ENCODE results near the gene WDR7.

DNA sequence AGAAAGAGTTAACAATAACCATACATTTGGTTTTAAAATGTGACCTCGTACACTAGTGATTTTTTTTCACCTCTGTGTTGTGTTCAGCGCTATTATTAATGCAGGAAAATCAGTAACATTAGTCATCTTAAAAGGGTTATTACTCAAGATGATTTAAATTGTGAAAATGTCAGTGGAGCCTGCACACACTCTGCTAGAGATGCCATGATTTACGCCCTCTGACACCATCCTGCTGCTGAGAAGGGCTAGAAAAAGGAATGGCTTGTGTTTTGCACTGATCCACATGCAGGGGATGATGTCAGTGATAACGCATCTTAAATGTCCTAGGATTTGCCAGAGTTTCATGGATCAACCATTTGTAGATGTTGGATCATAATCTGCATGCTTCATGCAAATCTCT is 374.4 kb downstream of the WDR7 start:
- TF ChIP-seq, protein P1, sequence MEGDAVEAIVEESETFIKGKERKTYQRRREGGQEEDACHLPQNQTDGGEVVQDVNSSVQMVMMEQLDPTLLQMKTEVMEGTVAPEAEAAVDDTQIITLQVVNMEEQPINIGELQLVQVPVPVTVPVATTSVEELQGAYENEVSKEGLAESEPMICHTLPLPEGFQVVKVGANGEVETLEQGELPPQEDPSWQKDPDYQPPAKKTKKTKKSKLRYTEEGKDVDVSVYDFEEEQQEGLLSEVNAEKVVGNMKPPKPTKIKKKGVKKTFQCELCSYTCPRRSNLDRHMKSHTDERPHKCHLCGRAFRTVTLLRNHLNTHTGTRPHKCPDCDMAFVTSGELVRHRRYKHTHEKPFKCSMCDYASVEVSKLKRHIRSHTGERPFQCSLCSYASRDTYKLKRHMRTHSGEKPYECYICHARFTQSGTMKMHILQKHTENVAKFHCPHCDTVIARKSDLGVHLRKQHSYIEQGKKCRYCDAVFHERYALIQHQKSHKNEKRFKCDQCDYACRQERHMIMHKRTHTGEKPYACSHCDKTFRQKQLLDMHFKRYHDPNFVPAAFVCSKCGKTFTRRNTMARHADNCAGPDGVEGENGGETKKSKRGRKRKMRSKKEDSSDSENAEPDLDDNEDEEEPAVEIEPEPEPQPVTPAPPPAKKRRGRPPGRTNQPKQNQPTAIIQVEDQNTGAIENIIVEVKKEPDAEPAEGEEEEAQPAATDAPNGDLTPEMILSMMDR (IDR thresholded peaks at IDR 0.05) = no peak
- TF ChIP-seq ZFX (IDR thresholded peaks at IDR 0.05; ENCODE audit: borderline replicate concordance) = no peak
